Measurements from ENCODE around the gene COMMD9. TPM values are rescaled to one million over a fixed set of nuclear protein-coding genes. Genes with fewer than 3 reads are reported as not detected.

The COMMD9 gene
- polyA plus RNA-seq, 1 donor: 57.4 TPM

GRCh38 chr11:36304351-36304750 is 15.1 kb upstream of the COMMD9 start:
- H3K36me3 ChIP-seq (ENCODE audit: control insufficient read depth, insufficient read depth, low read length): no peaks in the 10 kb centered on the region
- no peak overlapping the region for H3K4me3 ChIP-seq (ENCODE audit: low read length)
- H3K9me3 ChIP-seq (ENCODE audit: control insufficient read depth, low read depth, low read length): no peaks in the 10 kb centered on the region
- no peak for DNase-seq
- WGBS (ENCODE audit: insufficient coverage, low lambda C conversion rate): 100% methylated on average over 1 of the region's 1 CpG
- H3K27ac ChIP-seq (ENCODE audit: low read length): no peak overlapping the region
- no peaks in the 10 kb centered on the region for H3K27me3 ChIP-seq (ENCODE audit: control insufficient read depth, insufficient read depth, low read length)
- H3K4me1 ChIP-seq (ENCODE audit: control insufficient read depth, insufficient read depth, low read length): no peaks in the 10 kb centered on the region

DNA sequence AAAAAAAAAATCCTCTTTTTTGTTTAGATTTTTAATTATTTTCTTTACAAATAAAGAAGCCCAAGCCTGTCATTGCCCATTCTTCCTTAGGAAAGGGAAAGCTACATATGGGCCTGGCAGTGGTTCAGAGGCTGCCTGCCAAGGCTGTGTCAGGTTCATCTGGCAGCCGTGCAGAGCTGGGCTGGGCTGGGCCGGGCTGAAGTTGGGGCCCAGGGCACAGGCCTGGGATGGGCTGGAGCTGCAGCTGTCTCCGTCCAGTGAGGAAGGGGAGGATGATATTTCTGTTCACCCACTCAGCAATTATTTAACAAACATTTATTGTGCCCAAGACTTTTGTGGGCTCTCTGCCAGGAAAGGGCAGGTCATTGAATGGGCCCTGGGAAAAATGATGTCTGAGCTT is 11.4 kb upstream of the COMMD9 start:
- WGBS (ENCODE audit: insufficient coverage, low lambda C conversion rate): no CpG with 5 or more reads among the region's 3 CpGs
- no peaks in the 10 kb centered on the region for H3K36me3 ChIP-seq (ENCODE audit: control insufficient read depth, insufficient read depth, low read length)
- no peaks in the 10 kb centered on the region for H3K9me3 ChIP-seq (ENCODE audit: control insufficient read depth, low read depth, low read length)
- no peaks in the 10 kb centered on the region for H3K27me3 ChIP-seq (ENCODE audit: control insufficient read depth, insufficient read depth, low read length)
- DNase-seq: no peak
- no peak overlapping the region for H3K4me3 ChIP-seq (ENCODE audit: low read length)
- H3K4me1 ChIP-seq (ENCODE audit: control insufficient read depth, insufficient read depth, low read length): peaks cover 25% of the 10 kb centered on the region
- no peak overlapping the region for H3K27ac ChIP-seq (ENCODE audit: low read length)

DNA sequence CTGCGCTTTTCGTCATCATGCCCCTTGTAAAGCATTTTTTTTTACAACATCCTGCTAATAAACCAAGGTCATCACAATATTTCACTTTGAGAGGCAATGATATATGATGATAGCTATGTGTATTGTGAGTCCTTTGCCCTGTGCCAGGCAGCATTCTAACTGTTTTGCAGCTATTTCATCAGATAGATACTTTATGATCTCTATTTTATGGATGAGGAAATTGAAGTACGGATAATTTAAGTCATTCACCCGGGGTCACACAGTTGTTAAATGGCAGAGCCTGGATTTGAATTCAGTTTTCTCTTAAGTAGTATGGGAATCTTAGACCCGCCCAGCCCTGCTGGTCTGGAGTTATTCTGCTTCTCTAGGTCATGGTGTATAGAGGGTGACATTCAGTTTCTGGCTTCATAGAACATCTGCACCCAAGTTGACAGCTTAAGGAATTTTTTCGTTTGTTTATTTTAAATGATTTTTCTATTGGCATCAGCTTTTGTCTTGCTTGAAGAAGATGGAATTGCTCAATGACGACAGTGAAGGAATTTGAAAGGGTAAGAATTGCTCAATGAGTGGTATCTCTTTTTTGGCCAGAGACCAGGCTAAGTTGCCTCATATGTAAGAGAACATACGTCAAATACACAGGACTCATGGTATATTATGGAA is 7.8 kb upstream of the COMMD9 start:
- H3K4me1 ChIP-seq (ENCODE audit: control insufficient read depth, insufficient read depth, low read length): peaks cover 25% of the 10 kb centered on the region
- 88% methylated on average over 1 of the region's 8 CpGs for WGBS (ENCODE audit: insufficient coverage, low lambda C conversion rate)
- peak overlapping the region; percentile 65 for H3K27ac ChIP-seq (ENCODE audit: low read length)
- H3K27me3 ChIP-seq (ENCODE audit: control insufficient read depth, insufficient read depth, low read length): no peaks in the 10 kb centered on the region
- DNase-seq: peak; percentile 67 to 86
- H3K9me3 ChIP-seq (ENCODE audit: control insufficient read depth, low read depth, low read length): no peaks in the 10 kb centered on the region
- no peaks in the 10 kb centered on the region for H3K36me3 ChIP-seq (ENCODE audit: control insufficient read depth, insufficient read depth, low read length)
- no peak overlapping the region for H3K4me3 ChIP-seq (ENCODE audit: low read length)

- WGBS (ENCODE audit: insufficient coverage, low lambda C conversion rate): 60% methylated on average over 1 of the region's 3 CpGs
- Histone ChIP-seq H3K36me3 (ENCODE audit: control insufficient read depth, insufficient read depth, low read length) (no peaks in the 10 kb centered on the region), H3K27me3 (ENCODE audit: control insufficient read depth, insufficient read depth, low read length) (no peaks in the 10 kb centered on the region), H3K27ac (ENCODE audit: low read length) (peak within 1 kb of the TSS; percentile 65), H3K4me3 (ENCODE audit: low read length) (no peak within 1 kb of the TSS), H3K9me3 (ENCODE audit: control insufficient read depth, low read depth, low read length) (no peaks in the 10 kb centered on the region), H3K4me1 (ENCODE audit: control insufficient read depth, insufficient read depth, low read length) (peaks cover 25% of the 10 kb centered on the region)
- DNase-seq: no peak
These were observed 6.7 kb upstream of the COMMD9 start, which contains the start of gene PRR5L for GRCh38 chr11:36295926-36296325. Gene PRR5L (plus strand): TSS chr11:36296288. CDS start chr11:36401122, 104,834 bp downstream.

DNA sequence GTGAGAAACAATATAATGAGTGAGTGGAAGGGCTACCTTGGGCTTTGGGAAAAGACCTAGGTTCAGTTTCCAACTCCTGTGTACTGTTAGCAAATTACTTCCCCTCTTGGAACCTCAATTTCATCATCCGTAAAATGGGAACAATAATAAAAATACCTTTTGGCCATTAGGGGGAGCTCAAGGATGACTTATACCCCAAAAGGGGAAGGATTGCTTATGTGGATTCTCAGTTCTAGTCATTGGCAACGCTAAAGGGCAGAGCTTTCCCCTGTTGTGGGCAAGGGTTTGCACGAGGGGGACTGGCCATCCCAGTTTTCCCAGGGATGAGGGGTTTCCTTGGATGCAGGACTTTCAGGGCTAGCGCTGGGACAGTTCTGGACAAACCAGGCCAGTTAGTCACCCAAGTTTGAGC is 3.1 kb upstream of the COMMD9 start:
- H3K4me3 ChIP-seq (ENCODE audit: low read length): no peak overlapping the region
- peak; percentile 27 to 30 for DNase-seq
- peaks cover 10% of the 10 kb centered on the region for H3K4me1 ChIP-seq (ENCODE audit: control insufficient read depth, insufficient read depth, low read length)
- no peaks in the 10 kb centered on the region for H3K27me3 ChIP-seq (ENCODE audit: control insufficient read depth, insufficient read depth, low read length)
- no peak overlapping the region for H3K27ac ChIP-seq (ENCODE audit: low read length)
- H3K36me3 ChIP-seq (ENCODE audit: control insufficient read depth, insufficient read depth, low read length): no peaks in the 10 kb centered on the region
- no CpG with 5 or more reads among the region's 4 CpGs for WGBS (ENCODE audit: insufficient coverage, low lambda C conversion rate)
- no peaks in the 10 kb centered on the region for H3K9me3 ChIP-seq (ENCODE audit: control insufficient read depth, low read depth, low read length)

- no peaks in the 10 kb centered on the region for H3K36me3 ChIP-seq (ENCODE audit: control insufficient read depth, insufficient read depth, low read length)
- H3K4me1 ChIP-seq (ENCODE audit: control insufficient read depth, insufficient read depth, low read length): no peaks in the 10 kb centered on the region
- 0% methylated on average over 4 of the region's 31 CpGs for WGBS (ENCODE audit: insufficient coverage, low lambda C conversion rate)
- H3K4me3 ChIP-seq (ENCODE audit: low read length): peak overlapping the region; percentile 74
- no peak overlapping the region for H3K27ac ChIP-seq (ENCODE audit: low read length)
- no peaks in the 10 kb centered on the region for H3K27me3 ChIP-seq (ENCODE audit: control insufficient read depth, insufficient read depth, low read length)
- peaks cover 1% of the 10 kb centered on the region for H3K9me3 ChIP-seq (ENCODE audit: control insufficient read depth, low read depth, low read length)
- no peak for DNase-seq
These were observed 590 bp downstream of the COMMD9 start for GRCh38 chr11:36288442-36289225.

DNA sequence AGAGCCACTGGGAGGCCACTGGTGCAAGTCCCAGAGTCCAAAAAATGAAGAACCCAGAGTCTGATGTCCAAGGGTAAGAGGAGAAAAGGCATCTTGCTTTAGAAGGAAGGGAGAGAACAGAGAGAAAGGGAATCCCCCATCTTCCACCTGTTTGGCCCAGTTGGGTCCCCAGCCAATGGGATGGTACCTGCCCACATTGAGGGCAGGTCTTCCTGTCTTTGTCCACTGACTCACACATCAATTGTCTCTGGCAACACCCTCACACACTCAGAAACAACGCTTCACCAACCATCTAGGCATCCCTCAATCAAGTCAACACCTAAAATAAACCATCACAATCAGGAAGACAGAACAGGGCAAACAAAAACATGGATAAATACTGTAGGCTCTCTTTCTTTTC is 6.3 kb downstream of the COMMD9 start:
- peaks cover 10% of the 10 kb centered on the region for H3K9me3 ChIP-seq (ENCODE audit: control insufficient read depth, low read depth, low read length)
- H3K27ac ChIP-seq (ENCODE audit: low read length): no peak overlapping the region
- peaks cover 9% of the 10 kb centered on the region for H3K36me3 ChIP-seq (ENCODE audit: control insufficient read depth, insufficient read depth, low read length)
- H3K4me1 ChIP-seq (ENCODE audit: control insufficient read depth, insufficient read depth, low read length): no peaks in the 10 kb centered on the region
- no peak overlapping the region for H3K4me3 ChIP-seq (ENCODE audit: low read length)
- DNase-seq: no peak
- H3K27me3 ChIP-seq (ENCODE audit: control insufficient read depth, insufficient read depth, low read length): no peaks in the 10 kb centered on the region
- WGBS (ENCODE audit: insufficient coverage, low lambda C conversion rate): no CpG with 5 or more reads among the region's 1 CpG

- DNase-seq: no peak
- Histone ChIP-seq H3K27ac (ENCODE audit: low read length) (no peak overlapping the region), H3K4me3 (ENCODE audit: low read length) (no peak overlapping the region), H3K27me3 (ENCODE audit: control insufficient read depth, insufficient read depth, low read length) (no peaks in the 10 kb centered on the region), H3K36me3 (ENCODE audit: control insufficient read depth, insufficient read depth, low read length) (peaks cover 11% of the 10 kb centered on the region), H3K4me1 (ENCODE audit: control insufficient read depth, insufficient read depth, low read length) (no peaks in the 10 kb centered on the region), H3K9me3 (ENCODE audit: control insufficient read depth, low read depth, low read length) (peaks cover 10% of the 10 kb centered on the region)
- WGBS (ENCODE audit: insufficient coverage, low lambda C conversion rate): 100% methylated on average over 4 of the region's 4 CpGs
These were observed 7.4 kb downstream of the COMMD9 start for GRCh38 chr11:36281850-36282249.

GRCh38 chr11:36280531-36280930 is 8.7 kb downstream of the COMMD9 start:
- Histone ChIP-seq H3K4me1 (ENCODE audit: control insufficient read depth, insufficient read depth, low read length) (no peaks in the 10 kb centered on the region), H3K9me3 (ENCODE audit: control insufficient read depth, low read depth, low read length) (peaks cover 10% of the 10 kb centered on the region), H3K36me3 (ENCODE audit: control insufficient read depth, insufficient read depth, low read length) (peaks cover 23% of the 10 kb centered on the region), H3K4me3 (ENCODE audit: low read length) (no peak overlapping the region), H3K27me3 (ENCODE audit: control insufficient read depth, insufficient read depth, low read length) (no peaks in the 10 kb centered on the region), H3K27ac (ENCODE audit: low read length) (no peak overlapping the region)
- DNase-seq: no peak
- WGBS (ENCODE audit: insufficient coverage, low lambda C conversion rate): no CpG with 5 or more reads among the region's 1 CpG

DNA sequence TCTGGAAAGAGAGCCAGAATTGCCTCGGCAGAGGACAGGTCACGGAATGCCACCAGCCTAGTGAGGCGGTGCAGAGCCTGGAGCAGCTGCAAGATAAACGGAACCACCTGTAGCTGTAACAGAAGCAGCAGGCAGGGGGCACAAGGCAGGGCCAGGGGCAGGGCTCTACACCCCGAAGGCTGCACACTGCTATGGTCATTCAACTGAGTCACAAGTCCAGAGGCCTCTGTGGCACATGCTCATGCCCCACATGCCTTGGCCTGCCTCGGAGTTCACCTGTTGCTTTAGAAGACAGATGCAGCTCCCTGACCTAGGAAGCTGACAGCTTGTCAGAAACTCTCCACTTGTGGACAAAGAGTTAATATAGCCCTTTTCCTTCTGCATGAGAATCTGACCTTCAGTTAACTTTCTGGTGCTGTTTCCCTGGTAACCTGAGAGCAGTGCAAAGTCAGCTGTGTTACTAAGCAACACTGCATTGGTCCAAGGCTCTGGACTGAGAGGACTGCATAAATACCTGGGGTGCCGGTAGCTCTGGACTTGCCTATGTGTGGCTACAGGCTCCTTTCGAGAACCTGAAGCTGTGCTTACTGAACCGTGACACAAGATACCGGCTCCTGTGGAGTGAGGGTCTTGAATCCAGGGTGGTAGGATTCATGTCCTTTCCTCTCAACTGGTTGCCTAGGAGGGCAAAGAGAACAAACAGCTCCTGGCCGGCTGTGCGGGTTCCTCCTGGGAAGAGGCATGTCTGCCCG is 10.5 kb downstream of the COMMD9 start:
- no peaks in the 10 kb centered on the region for H3K27me3 ChIP-seq (ENCODE audit: control insufficient read depth, insufficient read depth, low read length)
- no peak for DNase-seq
- H3K4me3 ChIP-seq (ENCODE audit: low read length): no peak overlapping the region
- WGBS (ENCODE audit: insufficient coverage, low lambda C conversion rate): no CpG with 5 or more reads among the region's 13 CpGs
- H3K4me1 ChIP-seq (ENCODE audit: control insufficient read depth, insufficient read depth, low read length): no peaks in the 10 kb centered on the region
- H3K9me3 ChIP-seq (ENCODE audit: control insufficient read depth, low read depth, low read length): peaks cover 9% of the 10 kb centered on the region
- no peak overlapping the region for H3K27ac ChIP-seq (ENCODE audit: low read length)
- H3K36me3 ChIP-seq (ENCODE audit: control insufficient read depth, insufficient read depth, low read length): peaks cover 36% of the 10 kb centered on the region

Data from large intestine (tissue), 3 donors.